Suppressor macrophage treated with lipopolysaccharide for 1 hour (primary cell): ENCODE results near the gene TSPAN32.
A peak's percentile ranks its signal among the peaks of the same experiment; 100 is the strongest.
"Not testable (repeated sequence)": the region's sequence is repeated elsewhere in the genome, so short reads cannot be mapped to it uniquely, and the experiment has no call there.

ENCODE experiments used
- DNase-seq, 3 donors: peaks; one replicate each; pipeline ENCODE4 v3.0.0-alpha.2; 2020 to 2022

The TSPAN32 gene

DNA sequence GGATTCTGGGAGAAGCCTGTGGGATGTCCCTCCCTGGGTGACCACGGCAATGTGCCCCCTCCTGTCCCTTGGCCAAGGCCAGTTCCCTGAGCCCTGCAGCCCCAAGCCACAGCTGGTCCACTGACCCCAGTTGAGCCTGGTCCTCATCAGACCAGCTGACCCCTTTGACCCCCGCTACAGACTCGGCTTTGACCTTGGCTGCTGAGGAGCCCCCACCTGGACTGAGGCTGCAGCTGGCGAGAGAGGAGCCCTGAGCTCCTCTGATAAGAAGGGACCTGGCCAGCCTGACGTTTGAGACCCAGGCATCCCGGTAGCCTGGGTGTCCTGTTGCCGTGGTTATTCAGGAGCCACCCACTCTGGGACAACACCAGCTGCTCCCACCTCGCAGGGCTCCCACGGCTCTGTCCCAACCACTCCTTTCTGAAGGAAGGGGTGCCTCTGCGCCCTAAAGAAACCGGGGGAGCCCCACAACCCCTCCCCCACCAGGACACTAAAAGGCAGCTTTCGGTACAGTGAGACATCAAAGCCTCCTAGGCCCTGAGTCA, 34.4 kb upstream of the TSPAN32 start:
- no peak for DNase-seq

DNA sequence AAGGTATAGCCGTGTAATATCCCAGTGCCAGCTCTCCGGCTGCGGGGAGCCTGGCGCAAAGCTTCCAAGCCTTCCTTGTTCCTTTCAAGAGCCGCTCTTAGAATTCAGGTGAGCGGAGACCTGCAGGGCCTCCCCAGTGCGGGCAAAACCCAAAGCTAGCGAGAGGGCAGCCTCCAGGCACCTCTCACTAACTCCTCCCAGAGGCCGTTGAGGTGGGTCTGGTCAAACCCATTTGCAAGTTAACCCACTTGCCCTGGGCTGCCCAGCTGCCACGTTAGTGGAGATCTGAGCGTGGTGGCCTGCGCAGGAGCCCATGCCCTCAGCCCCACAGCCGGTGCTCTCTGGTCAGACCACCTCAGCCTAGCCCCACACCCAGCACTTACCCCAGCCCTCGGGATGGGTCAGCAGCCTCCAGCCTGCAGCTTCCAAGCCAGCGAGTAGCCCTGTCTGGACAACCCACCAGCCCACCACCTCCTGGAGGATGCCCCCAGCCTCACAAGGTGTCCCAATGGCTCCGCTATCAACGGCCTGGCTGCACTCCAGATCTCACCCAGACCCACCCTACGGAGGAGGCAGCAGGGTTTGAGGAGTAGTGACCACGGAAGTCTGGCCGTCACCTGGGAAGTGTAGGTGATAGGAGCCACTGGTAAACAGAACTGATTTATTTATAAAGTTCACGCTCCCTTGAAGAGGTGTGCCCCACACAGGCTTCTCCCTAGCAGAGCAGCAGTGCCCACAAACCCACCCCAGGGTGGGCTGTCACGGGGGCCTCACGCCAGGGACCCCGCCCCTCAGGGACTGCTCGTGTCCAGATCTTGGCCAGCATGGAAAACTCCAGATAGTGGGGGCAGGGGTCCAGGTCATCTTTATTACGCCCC, 33.7 kb upstream of the TSPAN32 start:
- DNase-seq, result no peak

DNA sequence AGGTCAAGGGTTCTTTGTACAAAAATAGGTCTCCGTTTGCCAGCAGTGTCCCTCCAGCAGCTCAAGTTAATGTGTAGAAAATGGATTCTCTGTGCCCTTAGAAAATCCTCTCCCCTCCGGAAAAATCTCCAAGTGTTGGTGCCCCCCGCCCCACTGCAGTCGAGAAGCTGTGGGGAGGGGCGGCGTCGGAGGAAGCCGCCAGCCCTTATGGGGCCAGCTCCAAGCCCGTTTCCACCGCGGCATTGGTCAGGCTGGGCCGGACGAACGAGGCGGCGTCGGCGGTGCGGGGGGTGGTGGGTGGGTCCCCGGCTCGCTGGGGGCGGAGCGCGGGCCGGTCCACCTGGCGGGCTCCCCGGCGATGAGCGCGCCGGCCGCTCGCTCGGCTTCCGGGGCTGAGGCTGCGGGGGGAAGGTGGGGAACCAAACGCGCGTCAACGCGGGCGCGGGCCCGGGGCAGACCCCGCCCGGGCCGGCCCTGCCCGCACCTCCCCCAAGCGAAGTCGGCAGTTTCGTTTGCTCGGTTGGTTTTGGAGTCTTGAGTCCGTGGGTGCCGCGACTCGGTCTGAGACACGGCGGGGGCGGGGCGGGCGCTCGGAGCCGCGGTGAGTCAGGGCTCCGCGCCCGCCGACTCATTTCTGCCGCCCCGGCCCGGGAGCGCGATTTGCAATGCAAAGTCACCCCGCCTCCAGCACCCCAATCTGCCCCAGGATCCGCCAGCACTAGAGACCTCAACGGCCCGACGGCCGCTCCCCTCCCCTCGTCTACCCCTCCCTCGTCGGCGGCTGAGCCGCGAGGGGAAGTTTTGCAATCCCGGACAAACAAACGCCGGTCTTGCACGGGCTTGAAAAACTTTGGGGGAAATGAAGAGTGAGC, 32.8 kb upstream of the TSPAN32 start:
- DNase-seq, result peak; percentile 97

DNA sequence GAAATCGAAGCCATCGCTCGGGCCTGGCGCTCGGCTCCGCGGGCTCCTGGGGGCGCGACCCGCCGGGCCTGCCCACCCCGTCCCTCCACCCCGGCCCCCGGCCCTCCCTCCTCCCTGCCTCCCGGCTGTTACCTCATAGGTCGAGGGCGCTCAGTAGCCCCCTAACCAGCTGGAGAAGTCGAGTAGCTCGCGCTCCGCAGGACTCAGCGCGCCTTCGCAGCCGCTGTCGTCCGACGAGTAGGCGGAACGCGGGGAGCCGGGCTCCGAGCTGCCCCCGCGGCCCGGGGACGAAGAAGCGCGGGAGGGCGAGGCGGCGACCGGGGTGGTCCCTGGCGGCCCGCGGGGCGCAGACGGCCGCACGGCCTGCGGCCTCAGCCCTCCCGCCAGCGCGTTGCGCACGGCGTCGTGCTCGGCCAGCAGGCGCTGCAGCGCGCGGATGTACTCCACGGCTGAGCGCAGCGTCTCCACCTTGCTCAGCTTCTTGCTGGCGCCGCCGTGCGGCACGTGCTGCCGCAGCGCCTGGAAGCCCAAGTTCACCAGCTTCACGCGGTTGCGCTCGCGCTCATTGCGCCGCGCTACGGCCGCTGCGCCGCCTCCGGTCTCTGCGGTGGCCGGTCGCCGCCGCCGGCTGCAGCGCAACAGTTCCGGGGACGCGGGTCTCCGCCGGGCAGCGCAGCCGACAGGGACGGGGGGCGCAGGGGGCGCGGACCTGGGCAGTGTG, 32.1 kb upstream of the TSPAN32 start:
- DNase-seq, result peak; percentile 26 to 58 (median 51)

DNA sequence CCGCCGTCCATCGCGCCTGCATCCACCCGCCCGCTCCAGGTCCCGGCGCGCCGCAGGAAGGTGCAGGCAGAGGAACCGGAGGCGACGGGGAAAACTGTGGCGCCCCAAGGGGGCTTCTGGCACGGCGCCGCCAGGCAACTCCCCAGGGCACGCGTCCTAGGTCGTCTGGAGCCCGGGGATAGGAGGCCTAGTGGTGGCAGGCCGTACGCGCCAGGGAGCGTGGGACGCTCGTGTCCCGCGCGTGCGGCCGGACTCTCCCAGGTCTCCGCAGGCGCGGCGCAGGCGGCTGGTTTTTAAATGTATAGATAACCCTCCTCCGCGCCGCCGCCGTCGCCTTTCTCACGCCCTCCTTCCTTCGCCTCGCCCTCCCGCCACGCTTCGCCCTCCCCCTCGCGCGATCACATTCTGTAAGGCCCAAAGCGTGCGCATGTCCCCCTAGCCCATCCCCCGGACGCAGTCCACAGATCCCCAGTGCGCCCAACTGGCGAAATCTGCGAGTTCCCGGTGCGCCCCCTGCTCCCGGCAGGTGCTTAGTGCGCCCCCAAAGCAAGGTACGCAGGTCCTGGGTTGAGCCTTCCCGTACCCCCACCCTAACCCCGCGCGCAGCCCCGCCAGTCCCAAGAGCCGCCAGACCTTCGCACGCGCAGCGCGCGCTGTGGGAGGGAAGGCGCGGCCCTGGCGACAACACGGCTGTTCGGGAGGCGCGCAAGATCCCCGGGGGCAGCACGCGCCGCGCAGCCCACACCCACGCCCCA, 31.3 kb upstream of the TSPAN32 start, which contains the start of gene ASCL2:
Gene ASCL2, minus strand, starts transcription at position 267 of the 755 bp plus-strand sequence. Its CDS starts 256 bp downstream, at position 11.
- peak; percentile 34 to 47 (median 39) for DNase-seq

DNA sequence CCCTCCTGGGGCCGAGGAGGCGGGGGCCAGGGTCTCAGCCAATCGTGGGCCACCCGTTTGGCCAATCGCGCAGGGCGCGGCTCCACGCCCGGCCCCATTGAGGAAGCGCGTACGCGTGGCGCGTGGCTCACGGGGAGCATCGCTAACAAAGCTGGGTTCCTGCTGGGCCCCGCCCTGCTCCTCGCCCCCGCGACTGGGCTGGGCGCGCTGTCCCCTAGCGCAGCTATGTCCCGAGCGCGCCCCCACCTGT, 30.8 kb upstream of the TSPAN32 start:
- peak; percentile 83 to 90 (median 84) for DNase-seq

DNA sequence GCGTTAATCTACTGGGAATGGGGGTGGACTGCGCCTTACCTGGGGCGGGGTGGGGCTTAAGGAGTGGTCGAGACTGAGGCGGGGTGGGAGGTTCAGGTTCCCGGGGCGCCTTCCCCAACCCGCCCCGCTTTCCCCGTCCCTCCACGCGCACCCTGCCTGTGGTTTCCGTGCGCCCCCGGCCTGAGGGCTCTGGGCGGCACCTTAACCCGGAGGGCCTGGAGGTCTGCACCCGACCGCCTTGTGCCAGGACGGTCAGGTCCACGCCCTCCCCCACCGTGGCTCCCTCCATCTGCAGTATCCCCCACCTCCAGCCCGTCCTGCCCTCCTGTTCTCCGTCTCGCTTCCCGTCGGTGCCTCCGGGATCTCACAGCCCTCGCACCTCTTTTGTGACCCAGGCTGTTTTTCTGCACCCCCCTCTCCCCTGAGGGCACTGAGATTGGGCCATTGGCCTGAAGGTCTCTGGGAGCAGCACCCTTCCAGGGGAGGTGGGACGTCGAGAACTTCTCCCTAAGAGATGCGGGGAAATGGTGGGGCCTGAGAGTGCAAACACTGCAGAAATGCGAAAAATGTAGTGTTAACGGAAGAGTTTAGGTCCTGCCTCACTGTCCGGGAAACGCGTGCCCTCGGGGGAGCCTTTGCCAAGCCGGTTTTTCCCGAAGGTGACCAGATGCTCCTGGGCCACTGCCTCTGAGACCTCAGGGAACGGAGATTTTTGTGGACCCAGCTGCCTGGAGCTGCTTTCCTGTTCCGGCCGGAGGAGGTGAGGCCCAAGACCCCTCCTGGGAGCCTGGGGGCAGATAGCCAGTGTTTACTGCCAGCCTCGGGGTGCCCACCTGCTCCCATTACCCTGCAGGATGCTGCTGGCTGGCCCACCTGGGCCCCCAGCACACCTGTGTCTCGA, 30.2 kb upstream of the TSPAN32 start:
- no peak for DNase-seq

DNA sequence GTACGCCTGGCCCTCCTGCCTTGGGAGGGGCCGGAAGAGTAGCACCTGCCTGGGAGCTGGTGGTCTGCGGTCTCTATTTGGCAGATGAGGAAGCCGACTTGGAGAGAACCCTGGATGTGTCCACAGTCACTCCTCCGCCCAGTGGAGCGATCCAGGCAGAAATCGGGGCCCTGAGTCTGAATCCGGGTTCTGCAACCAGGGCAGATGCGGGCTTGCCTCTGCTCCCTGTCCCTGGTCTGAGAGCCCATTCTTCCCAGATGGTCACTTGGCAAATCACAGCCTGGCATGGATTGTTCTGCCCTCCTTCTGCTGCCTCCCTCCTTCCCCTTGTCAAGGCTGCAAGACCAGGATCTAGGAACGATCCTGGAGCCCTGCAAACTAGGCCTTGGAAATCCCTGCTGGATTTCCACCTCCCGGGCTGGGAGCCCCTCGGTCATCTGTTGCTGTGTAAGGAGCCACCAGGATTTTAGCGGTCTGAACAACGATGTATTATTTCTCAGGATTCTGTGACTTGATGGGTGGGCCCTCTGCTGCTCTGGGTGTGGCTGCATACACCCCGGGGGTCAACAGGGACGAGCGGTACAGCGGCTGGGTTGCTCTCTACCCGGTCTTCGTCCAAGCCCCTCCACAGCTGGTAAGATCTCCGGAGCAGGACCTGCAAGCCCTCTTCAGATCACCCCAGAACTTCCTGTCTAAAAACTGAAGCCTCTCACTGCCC, 29.4 kb upstream of the TSPAN32 start:
- DNase-seq, result no peak

DNA sequence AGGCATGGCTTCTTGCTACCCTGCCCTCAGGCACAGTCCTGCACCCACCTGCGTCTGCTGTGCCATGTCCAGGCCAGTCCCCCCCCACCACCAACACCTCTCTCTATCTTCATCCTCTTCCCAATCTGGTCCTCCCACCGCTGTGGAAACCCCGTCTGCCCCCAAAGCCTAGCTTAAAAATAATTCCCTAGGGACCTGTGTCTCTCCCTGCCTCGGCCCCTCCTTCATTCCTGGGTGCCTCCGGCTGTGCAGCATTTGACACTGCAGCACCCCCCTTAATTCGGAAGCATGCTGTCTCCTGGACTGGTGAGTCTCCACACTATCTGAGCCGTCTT, 28.9 kb upstream of the TSPAN32 start:
- no peak for DNase-seq

DNA sequence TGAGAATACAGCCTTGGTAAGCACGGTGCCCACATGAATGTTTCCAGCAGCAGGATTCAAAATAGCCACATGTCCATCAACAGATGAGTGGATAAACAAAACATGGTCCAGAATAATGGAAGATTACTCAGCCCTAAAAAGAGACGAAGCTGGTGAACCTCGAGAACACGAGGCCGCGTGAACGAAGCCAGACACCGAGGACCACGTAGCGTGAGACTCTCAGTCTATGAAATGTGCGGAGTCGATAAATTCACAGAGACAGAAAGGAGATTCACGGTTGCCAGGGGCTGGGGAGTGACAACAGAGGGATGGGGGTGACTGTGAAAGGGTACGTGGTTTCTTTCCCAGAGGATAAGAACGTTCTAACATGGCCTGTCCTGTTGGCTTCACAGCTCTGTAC, 28.5 kb upstream of the TSPAN32 start:
- no peak for DNase-seq

DNA sequence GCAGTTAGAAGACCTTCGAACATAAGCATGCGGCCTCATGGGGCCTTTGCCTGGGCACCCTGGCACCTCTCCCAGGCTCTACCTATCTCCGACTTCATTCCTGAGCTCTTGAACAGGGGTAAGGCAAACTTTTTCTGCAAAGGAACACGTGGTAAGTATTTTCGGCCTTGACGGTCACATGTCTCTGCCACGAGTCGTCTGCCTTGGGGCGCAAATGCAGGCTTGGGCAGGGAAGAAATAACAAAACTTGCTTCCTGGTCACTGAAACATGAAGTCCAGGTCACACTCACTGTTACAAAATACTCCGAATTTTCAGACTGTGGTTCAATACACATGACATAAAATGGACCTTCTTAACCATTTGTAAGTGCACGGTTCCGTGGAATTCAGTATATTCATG, 28.0 kb upstream of the TSPAN32 start:
- no peak for DNase-seq

DNA sequence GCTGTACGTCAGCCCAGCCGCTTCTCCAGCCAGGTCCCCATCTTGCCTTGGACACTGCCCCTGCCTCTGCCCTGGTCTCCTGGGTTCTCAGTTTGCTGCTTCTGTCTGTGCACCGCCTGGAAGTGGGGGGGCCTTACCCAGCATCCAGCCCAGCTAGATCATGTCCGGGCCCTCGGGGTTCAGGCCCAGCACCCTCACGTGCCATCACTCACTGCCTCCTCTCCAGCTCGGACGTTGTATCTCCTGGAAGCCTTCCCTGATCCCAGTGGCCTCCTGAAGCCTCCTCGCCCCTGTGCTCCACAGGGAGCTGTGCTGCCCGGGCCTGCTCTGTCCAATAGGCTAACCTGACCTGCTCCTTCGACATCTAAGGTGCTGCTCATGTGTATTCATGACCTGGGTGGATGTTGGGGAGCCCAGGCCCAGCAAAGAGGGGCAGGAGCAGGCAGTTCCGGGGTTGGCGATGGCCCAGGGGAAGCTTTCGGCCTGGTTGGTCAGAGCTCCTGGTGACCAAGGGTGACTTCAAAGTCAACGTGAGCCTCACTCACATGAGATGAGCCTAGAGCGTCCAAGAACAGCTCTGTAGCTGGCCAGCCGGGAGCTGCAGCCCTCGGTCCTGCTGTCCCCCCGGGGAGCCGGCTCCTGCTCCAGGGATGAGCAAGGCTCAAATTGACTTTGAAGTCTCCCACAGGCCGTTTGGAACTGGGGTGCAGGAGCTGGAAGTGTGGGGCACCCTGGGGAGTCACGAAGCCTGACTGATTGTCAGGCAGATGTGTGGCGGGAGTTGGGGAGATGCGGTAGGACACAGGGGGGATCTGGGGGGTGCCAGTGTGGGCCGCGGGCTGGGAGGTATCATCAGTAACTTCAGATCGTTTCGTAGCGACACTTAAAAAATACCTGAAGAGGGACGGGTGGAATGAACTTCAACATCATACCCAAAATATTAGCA, 26.2 kb upstream of the TSPAN32 start:
- DNase-seq, result no peak

DNA sequence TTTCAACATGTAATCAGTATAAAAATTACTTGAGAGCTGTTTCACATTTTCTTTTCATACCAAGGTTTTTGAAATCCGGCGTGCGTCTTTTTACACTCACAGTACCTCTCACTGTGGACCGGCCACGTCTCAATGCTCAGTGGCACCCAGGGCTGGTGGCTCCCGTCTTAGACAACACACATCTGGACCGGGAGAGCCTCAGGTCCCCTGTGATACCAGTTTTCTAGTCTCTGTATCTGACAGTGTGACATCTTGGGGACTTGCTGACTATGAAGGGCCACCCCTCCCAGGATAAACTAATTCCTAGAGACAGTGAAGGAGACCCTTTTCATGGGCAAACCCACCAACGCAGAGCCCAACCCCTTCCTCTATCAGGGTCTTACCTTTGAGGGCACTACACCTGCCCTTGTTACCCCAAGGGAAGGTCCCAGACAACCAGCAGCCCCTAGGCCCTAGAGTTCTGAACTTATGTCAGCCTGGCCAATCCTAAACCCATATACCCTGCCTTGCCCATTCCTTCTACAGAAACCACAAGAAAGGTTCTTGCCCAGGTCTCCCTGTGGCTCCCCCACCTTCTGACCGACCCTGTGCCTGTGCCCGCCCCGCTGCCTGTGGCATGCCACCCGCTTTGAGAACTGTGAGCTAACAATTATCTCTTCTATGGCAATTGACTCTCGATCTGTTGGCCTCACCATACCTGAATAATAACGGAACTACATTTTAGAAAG, 25.4 kb upstream of the TSPAN32 start:
- DNase-seq, result no peak

DNA sequence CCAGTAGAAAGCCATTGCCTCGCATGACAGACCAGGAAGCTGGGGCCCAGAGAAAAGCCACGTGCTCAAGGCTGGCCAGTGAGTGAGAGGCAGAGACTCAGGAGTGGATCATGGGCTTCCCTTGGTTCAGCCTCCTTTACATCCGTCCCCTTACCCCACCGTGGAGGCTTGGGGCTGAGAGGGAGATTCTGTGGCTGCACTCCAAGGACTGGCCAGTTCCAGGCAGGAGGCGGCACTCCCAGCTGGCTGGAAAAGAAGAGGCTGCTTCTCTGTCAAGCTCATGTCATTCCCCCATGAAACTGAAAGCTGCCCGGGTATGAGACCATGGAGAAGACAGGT, 24.8 kb upstream of the TSPAN32 start:
- peak in 1 of 3 donors; percentile 20 for DNase-seq

DNA sequence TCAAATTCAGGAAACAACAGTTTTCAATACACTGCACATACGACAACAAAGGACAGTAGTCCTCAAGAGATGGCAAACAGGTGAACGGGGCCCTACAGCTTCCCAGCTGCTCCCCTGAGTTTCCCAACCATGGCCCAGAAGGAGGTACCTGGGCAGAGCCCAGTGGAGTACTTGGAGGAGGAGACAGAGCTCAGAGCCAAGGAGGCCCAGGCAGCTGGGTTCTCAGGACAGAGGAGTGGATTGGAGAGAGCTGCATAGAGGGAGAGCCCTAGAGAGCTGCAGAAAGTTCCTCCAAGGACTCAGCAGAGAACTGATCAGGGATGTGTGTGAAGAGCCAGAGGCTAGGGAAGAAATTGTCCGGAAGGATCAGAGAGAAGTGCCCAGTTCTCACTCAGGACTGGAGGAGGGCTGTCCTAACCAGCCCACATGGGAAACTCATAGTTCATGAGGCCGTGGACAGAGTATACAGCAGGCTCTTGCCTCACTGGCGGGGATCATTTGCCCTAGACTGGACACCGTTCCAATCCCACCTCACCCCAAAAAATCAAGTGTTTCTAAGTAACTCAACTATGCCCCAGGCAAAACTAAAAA, 23.8 kb upstream of the TSPAN32 start:
- DNase-seq, result no peak

DNA sequence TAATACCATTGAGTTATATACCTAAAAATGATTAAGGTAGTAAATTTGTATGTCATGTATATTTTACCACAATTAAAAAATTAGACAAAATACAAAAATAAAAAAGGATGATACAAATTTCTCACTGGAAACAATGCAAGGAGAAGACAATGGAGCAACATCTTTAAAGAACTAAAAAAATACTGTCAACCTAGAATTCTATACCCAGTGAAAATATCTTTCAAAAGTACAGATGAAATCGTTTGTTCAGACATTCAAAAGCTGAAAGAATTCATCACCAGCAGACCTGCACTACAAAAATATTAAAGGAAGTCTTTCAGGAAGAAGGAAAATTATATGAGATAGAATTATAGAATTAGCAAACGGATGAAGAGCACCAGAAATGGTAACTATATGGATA, 21.6 kb upstream of the TSPAN32 start:
- DNase-seq, result no peak

DNA sequence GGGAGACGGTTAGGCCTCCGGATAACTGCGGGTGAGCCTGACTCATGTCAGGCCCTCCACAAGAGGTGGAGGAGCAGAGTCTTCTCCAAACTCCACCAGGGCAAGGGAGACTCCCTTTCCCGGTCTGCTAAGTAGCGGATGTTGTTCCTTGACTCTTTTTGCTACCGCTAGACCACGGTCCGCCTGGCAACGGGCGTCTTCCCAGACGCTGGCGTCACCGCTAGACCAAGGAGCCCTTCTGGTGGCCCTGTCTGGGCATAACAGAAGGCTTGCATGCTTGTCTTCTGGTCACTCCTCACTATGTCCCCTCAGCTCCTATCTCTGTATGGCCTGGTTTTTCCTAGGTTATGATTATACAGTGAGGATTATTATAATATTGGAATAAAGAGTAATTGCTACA, 15.5 kb upstream of the TSPAN32 start:
- not testable (repeated sequence) for DNase-seq

DNA sequence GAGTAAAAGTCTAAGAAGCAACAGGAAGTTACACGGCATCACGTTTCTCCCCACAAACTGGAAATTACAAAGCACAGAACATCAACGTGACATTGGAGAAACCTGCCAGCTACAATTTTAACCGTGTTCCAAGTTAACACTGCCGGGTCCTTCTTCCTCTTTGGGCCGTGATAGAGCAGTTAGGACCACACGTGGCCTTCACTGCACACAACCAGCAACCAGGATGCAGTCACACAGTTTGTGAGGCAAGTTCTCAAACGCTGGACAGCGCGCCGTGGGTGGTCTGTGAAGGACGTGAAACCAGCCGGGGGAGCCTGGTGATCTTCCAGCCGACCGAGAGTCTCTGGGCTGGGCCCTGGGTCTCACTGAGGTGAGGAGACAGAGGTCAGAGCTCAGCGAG, 14.7 kb upstream of the TSPAN32 start:
- DNase-seq, result peak in 2 of 3 donors; percentile 26 to 37
